Fibroblast of lung (primary cell): ENCODE measurements around the gene TMCO1.

Experiments
- CTCF ChIP-seq, 2 donors: IDR thresholded peaks in 1 of 2; conservative IDR thresholded peaks in 1 of 2; 1 replicate in 1 of 2; 2 replicates in 1 of 2; pipeline ENCODE4 v1.5.1; 2011 to 2012; ENCODE audit warnings: low read length in 2 of 2, control low read depth in 1 of 2, inconsistent platforms in 1 of 2, low read depth in 1 of 2, mild to moderate bottlenecking in 1 of 2
- EZH2 ChIP-seq: IDR thresholded peaks from 2 replicates; pipeline ENCODE4 v1.5.1; 2012; ENCODE audit warnings: low read length, control low read depth, mild to moderate bottlenecking; ENCODE audit errors: missing control alignments

- TF ChIP-seq EZH2 (no peak), CTCF (conservative IDR thresholded peaks at IDR 0.05 in 1 of 2, IDR thresholded peaks at IDR 0.05 in 1 of 2; ENCODE audit: low read depth in 1 of 2, low read length in 2 of 2) (no peak)
Observed at GRCh38 chr1:165680303-165680702, 88.4 kb downstream of the TMCO1 start.
